ENCODE data around the gene GNG7. TPM values are rescaled to one million over a fixed set of nuclear protein-coding genes. Genes with fewer than 3 reads are reported as not detected.

Gene GNG7
- polyA plus RNA-seq, 1 donor (not counting 4 experiments of a cell fraction or from before 2014, with no cell fraction given): 0.01 TPM

- H3K9ac ChIP-seq (ENCODE audit: control insufficient read depth, extremely low read depth, insufficient read depth, low read length): no peak overlapping the region
- FAIRE-seq: no peak
- peaks cover 44% of the 10 kb centered on the region for H3K27me3 ChIP-seq (ENCODE audit: control insufficient read depth, extremely low read depth, insufficient read depth, low read length)
- dilution Hi-C loops (cut with MboI; ENCODE audit: extremely low pct_ligation_motif_present, low sequenced_read_pairs): no loop called here
- H3K36me3 ChIP-seq (ENCODE audit: control insufficient read depth in 2 of 2, extremely low read depth in 1 of 2, insufficient read depth in 2 of 2, low read length in 2 of 2): no peaks in the 10 kb centered on the region
- H3K4me3 ChIP-seq (ENCODE audit: control insufficient read depth in 2 of 3, extremely low read depth in 1 of 3, insufficient read depth in 2 of 3, low read depth in 1 of 3, low read length in 3 of 3): no peak overlapping the region
- no peaks in the 10 kb centered on the region for H3K9me1 ChIP-seq (ENCODE audit: control insufficient read depth, extremely low read depth, insufficient read depth, low read length)
- TF ChIP-seq CTCF (optimal IDR thresholded peaks at IDR 0.05 in 1 of 3, IDR thresholded peaks at IDR 0.05 in 1 of 3, conservative IDR thresholded peaks at IDR 0.05 in 1 of 3; ENCODE audit: extremely low read depth in 1 of 3, insufficient read depth in 2 of 3, low read length in 3 of 3) (no peak), EZH2 (IDR thresholded peaks at IDR 0.05; ENCODE audit: low read length) (no peak)
- no peak overlapping the region for H2AFZ ChIP-seq (ENCODE audit: control insufficient read depth, low read length)
- no peak overlapping the region for H3K4me2 ChIP-seq (ENCODE audit: control insufficient read depth, extremely low read depth, insufficient read depth, low read depth, low read length)
- H3K9me3 ChIP-seq (ENCODE audit: control insufficient read depth, low read depth, low read length): no peaks in the 10 kb centered on the region
- H3K27ac ChIP-seq (ENCODE audit: control insufficient read depth, insufficient read depth, low read length): no peak overlapping the region
- H3K4me1 ChIP-seq (ENCODE audit: control insufficient read depth, extremely low read depth, insufficient read depth, low read length): peaks cover 15% of the 10 kb centered on the region
- H3K79me2 ChIP-seq (ENCODE audit: control insufficient read depth, insufficient read depth, low read length): no peaks in the 10 kb centered on the region
- no peak for DNase-seq (ENCODE audit: low read depth, low spot score)
- H4K20me1 ChIP-seq (ENCODE audit: control insufficient read depth, extremely low read depth, insufficient read depth, low read length): peaks cover 5% of the 10 kb centered on the region
Observed at GRCh38 chr19:2724148-2724557, 21.7 kb upstream of the GNG7 start.

GRCh38 chr19:2723747-2724146 is 21.3 kb upstream of the GNG7 start:
- peaks cover 44% of the 10 kb centered on the region for H3K27me3 ChIP-seq (ENCODE audit: control insufficient read depth, extremely low read depth, insufficient read depth, low read length)
- no peak overlapping the region for H3K4me3 ChIP-seq (ENCODE audit: control insufficient read depth in 2 of 3, extremely low read depth in 1 of 3, insufficient read depth in 2 of 3, low read depth in 1 of 3, low read length in 3 of 3)
- H3K9me3 ChIP-seq (ENCODE audit: control insufficient read depth, low read depth, low read length): no peaks in the 10 kb centered on the region
- peaks cover 5% of the 10 kb centered on the region for H4K20me1 ChIP-seq (ENCODE audit: control insufficient read depth, extremely low read depth, insufficient read depth, low read length)
- no peaks in the 10 kb centered on the region for H3K36me3 ChIP-seq (ENCODE audit: control insufficient read depth in 2 of 2, extremely low read depth in 1 of 2, insufficient read depth in 2 of 2, low read length in 2 of 2)
- no peak for FAIRE-seq
- dilution Hi-C loops (cut with MboI; ENCODE audit: extremely low pct_ligation_motif_present, low sequenced_read_pairs): no loop called here
- no peak for TF ChIP-seq EZH2 (IDR thresholded peaks at IDR 0.05; ENCODE audit: low read length)
- TF ChIP-seq CTCF (optimal IDR thresholded peaks at IDR 0.05 in 1 of 3, IDR thresholded peaks at IDR 0.05 in 1 of 3, conservative IDR thresholded peaks at IDR 0.05 in 1 of 3; ENCODE audit: extremely low read depth in 1 of 3, insufficient read depth in 2 of 3, low read length in 3 of 3): no peak
- no peak overlapping the region for H3K4me2 ChIP-seq (ENCODE audit: control insufficient read depth, extremely low read depth, insufficient read depth, low read depth, low read length)
- H2AFZ ChIP-seq (ENCODE audit: control insufficient read depth, low read length): no peak overlapping the region
- no peaks in the 10 kb centered on the region for H3K79me2 ChIP-seq (ENCODE audit: control insufficient read depth, insufficient read depth, low read length)
- DNase-seq (ENCODE audit: low read depth, low spot score): no peak
- H3K4me1 ChIP-seq (ENCODE audit: control insufficient read depth, extremely low read depth, insufficient read depth, low read length): peaks cover 15% of the 10 kb centered on the region
- H3K9me1 ChIP-seq (ENCODE audit: control insufficient read depth, extremely low read depth, insufficient read depth, low read length): no peaks in the 10 kb centered on the region
- H3K27ac ChIP-seq (ENCODE audit: control insufficient read depth, insufficient read depth, low read length): no peak overlapping the region
- H3K9ac ChIP-seq (ENCODE audit: control insufficient read depth, extremely low read depth, insufficient read depth, low read length): no peak overlapping the region
